HEK293T (cell line): Measurements from ENCODE around the gene CTNNBIP1.

Source experiments
- CTCF ChIA-PET: fragments of 350-600 bp; formaldehyde crosslinking; extraction: SDS; loops from one replicate; lab custom pipeline; 2021; ENCODE audit warnings: antibody characterized with exemption, inconsistent platforms; lab: Yijun Ruan, JAX
- POLR2A ChIA-PET: fragments of 350-600 bp; formaldehyde crosslinking; extraction: SDS; loops from one replicate; lab custom pipeline; 2020; ENCODE audit warnings: antibody characterized with exemption, inconsistent platforms; lab: Yijun Ruan, JAX
- DNase-seq: peaks from one replicate; pipeline ENCODE4 v3.0.0; 2012; ENCODE audit warnings: mixed read lengths; ENCODE audit errors: extremely low spot score
- ARNT ChIP-seq: fragments of 450-650 bp; IDR thresholded peaks from 2 replicates; pipeline ENCODE4 v1.6.1; 2017; ENCODE audit warnings: mild to moderate bottlenecking
- BHLHE40 ChIP-seq: fragments of 450-650 bp; IDR thresholded peaks from 2 replicates; pipeline ENCODE4 v1.6.1; 2016; ENCODE audit warnings: mild to moderate bottlenecking, moderate library complexity, borderline replicate concordance
- CTBP1 ChIP-seq: fragments of 450-650 bp; IDR thresholded peaks from 2 replicates; pipeline ENCODE4 v1.6.1; 2016; ENCODE audit warnings: borderline replicate concordance
- ELF4 ChIP-seq: fragments of 450-650 bp; IDR thresholded peaks from 2 replicates; pipeline ENCODE4 v1.6.1; 2017; ENCODE audit warnings: antibody characterized with exemption
- FOXA1 ChIP-seq: fragments of 450-650 bp; IDR thresholded peaks from 2 replicates; pipeline ENCODE4 v1.6.1; 2016; ENCODE audit warnings: mild to moderate bottlenecking
- FOXK2 ChIP-seq: fragments of 450-650 bp; IDR thresholded peaks from 2 replicates; pipeline ENCODE4 v1.6.1; 2016; ENCODE audit warnings: mild to moderate bottlenecking
- FOXM1 ChIP-seq: fragments of 450-650 bp; IDR thresholded peaks from 2 replicates; pipeline ENCODE4 v1.6.1; 2017; ENCODE audit warnings: mild to moderate bottlenecking, borderline replicate concordance
- HDGF ChIP-seq: fragments of 450-650 bp; IDR thresholded peaks from 2 replicates; pipeline ENCODE4 v1.6.1; 2017; ENCODE audit warnings: antibody characterized with exemption, borderline replicate concordance
- L3MBTL2 ChIP-seq: fragments of 450-650 bp; conservative IDR thresholded peaks from 2 replicates; pipeline ENCODE4 v1.6.1; 2016; ENCODE audit warnings: mild to moderate bottlenecking
- LEF1 ChIP-seq: fragments of 450-650 bp; IDR thresholded peaks from 2 replicates; pipeline ENCODE4 v1.6.1; 2017; ENCODE audit warnings: mild to moderate bottlenecking, borderline replicate concordance
- NFRKB ChIP-seq: fragments of 450-650 bp; IDR thresholded peaks from 2 replicates; pipeline ENCODE4 v1.6.1; 2016; ENCODE audit warnings: mild to moderate bottlenecking, moderate library complexity
- PKNOX1 ChIP-seq: fragments of 450-650 bp; IDR thresholded peaks from 2 replicates; pipeline ENCODE4 v1.6.1; 2016
- SP1 ChIP-seq: fragments of 450-650 bp; IDR thresholded peaks from 2 replicates; pipeline ENCODE4 v1.6.1; 2017
- SUZ12 ChIP-seq: fragments of 450-650 bp; IDR thresholded peaks from 2 replicates; pipeline ENCODE4 v1.6.1; 2016; ENCODE audit warnings: mild to moderate bottlenecking
- TARDBP ChIP-seq: fragments of 450-650 bp; IDR thresholded peaks from 2 replicates; pipeline ENCODE4 v1.6.1; 2016
- ZNF384 ChIP-seq: fragments of 450-650 bp; IDR thresholded peaks from 2 replicates; pipeline ENCODE4 v1.6.1; 2016

The CTNNBIP1 gene

GRCh38 chr1:9910076-9910422, at the start of gene CTNNBIP1:
Gene CTNNBIP1 (minus strand): TSS chr1:9910269. CDS start chr1:9872064, 38,205 bp downstream.
- CTCF ChIA-PET, result no interaction called here
- DNase-seq, result no peak
- POLR2A ChIA-PET, result interaction anchor here (1.2 to 1.8 kb wide), 4 partner anchors 12 to 33 kb away, joined by 4 to 12 read pairs (median 6); partner anchors contain the start of genes LZIC and NMNAT1
- no peak for TF ChIP-seq NFRKB
- TF ChIP-seq CTBP1, result no peak
- no peak for TF ChIP-seq FOXM1
- TF ChIP-seq L3MBTL2, result no peak
- no peak for TF ChIP-seq TARDBP
- no peak for TF ChIP-seq BHLHE40
- no peak for TF ChIP-seq SP1
- no peak for TF ChIP-seq FOXA1
- TF ChIP-seq ELF4, result no peak
- TF ChIP-seq HDGF, result no peak
- TF ChIP-seq ARNT, result no peak
- no peak for TF ChIP-seq PKNOX1

- ChIA-PET POLR2A (no interaction called here), CTCF (no interaction called here)
- DNase-seq, result no peak
- no peak for TF ChIP-seq ZNF384
- no peak for TF ChIP-seq FOXA1
- no peak for TF ChIP-seq FOXK2
Observed at GRCh38 chr1:9957726-9958125, 47.7 kb upstream of the CTNNBIP1 start.

- ChIA-PET CTCF (interaction anchor here (0.6 kb wide), 1 partner anchor 9 kb away, joined by 5 read pairs; no protein-coding TSS in a partner anchor), POLR2A (interaction anchor here (1.2 kb wide), 1 partner anchor 214 kb away, joined by 3 read pairs; no protein-coding TSS in a partner anchor)
- TF ChIP-seq FOXM1 (no peak), L3MBTL2 (no peak), PKNOX1 (no peak), CTBP1 (no peak), SUZ12 (no peak), LEF1 (no peak), FOXK2 (no peak), ARNT (no peak), ELF4 (no peak), BHLHE40 (no peak), ZNF384 (no peak), NFRKB (no peak), HDGF (no peak), TARDBP (no peak), SP1 (no peak), FOXA1 (no peak)
- DNase-seq, result no peak
Observed at GRCh38 chr1:9946315-9946714, 36.2 kb upstream of the CTNNBIP1 start.

- TF ChIP-seq FOXK2 (no peak), SUZ12 (no peak), NFRKB (no peak), L3MBTL2 (peak; percentile 58), FOXA1 (no peak), BHLHE40 (no peak), ZNF384 (no peak), CTBP1 (peak; percentile 88), HDGF (no peak), TARDBP (no peak), PKNOX1 (peak; percentile 76), SP1 (no peak), FOXM1 (no peak), LEF1 (no peak), ELF4 (peak; percentile 78), ARNT (peak; percentile 21; the same call in 1 of the 2 replicates)
- peak; percentile 94 for DNase-seq
- POLR2A ChIA-PET, result interaction anchor here (0.6 to 2.1 kb wide), 26 partner anchors 8 to 269 kb away, joined by 3 to 38 read pairs (median 4); partner anchors contain the start of genes CTNNBIP1, KIF1B and UBE4B
- CTCF ChIA-PET, result interaction anchor here (0.6 to 1.7 kb wide), 6 partner anchors 13 to 209 kb away, joined by 3 to 5 read pairs (median 4); no protein-coding TSS in a partner anchor
Observed at GRCh38 chr1:9942939-9943788, 33.1 kb upstream of the CTNNBIP1 start, which contains the start of the genes LZIC and NMNAT1. Gene LZIC (minus strand): TSS chr1:9943391. CDS start chr1:9936619, 6,772 bp downstream. Gene NMNAT1 (plus strand): TSS chr1:9943475. CDS start chr1:9972074, 28,599 bp downstream.

GRCh38 chr1:9942399-9942938, 32.4 kb upstream of the CTNNBIP1 start:
- POLR2A ChIA-PET, result interaction anchor here (1.0 to 2.1 kb wide), 9 partner anchors 9 to 219 kb away, joined by 3 to 38 read pairs (median 6); partner anchors contain the start of genes CTNNBIP1 and UBE4B
- TF ChIP-seq LEF1, result no peak
- TF ChIP-seq ELF4, result no peak
- TF ChIP-seq PKNOX1, result no peak
- no peak for TF ChIP-seq NFRKB
- TF ChIP-seq TARDBP, result no peak
- no peak for TF ChIP-seq ZNF384
- no peak for TF ChIP-seq SP1
- no peak for TF ChIP-seq FOXK2
- TF ChIP-seq FOXA1, result no peak
- no peak for TF ChIP-seq BHLHE40
- no peak for TF ChIP-seq SUZ12
- no peak for TF ChIP-seq HDGF
- no peak for TF ChIP-seq FOXM1
- no peak for TF ChIP-seq L3MBTL2
- no peak for TF ChIP-seq CTBP1
- no peak for TF ChIP-seq ARNT
- peak; percentile 57 for DNase-seq
- CTCF ChIA-PET, result interaction anchor here (0.7 to 1.7 kb wide), 3 partner anchors 17 to 210 kb away, joined by 4 to 5 read pairs (median 5); no protein-coding TSS in a partner anchor
